HepG2 (cell line): ENCODE data around the gene WEE1. TPM values are rescaled to one million over a fixed set of nuclear protein-coding genes. Genes with fewer than 3 reads are reported as not detected.

Experiments
- ATAC-seq: fragments of 200-7000 bp; cut with Tn5 transposase; 3 replicates; pipeline ENCODE4 v1.9.1; 2020; ENCODE audit warnings: mild to moderate bottlenecking, moderate library complexity
- BruUV-seq: library from RNA; stranded (reverse); fragments of 400-500 nt; replicated peaks from 2 replicates; lab custom pipeline; 2021; lab: Mats Ljungman, UMichigan
- CTCF ChIA-PET: fragments of 300-600 bp; formaldehyde crosslinking; extraction: SDS; loops from one replicate; lab custom pipeline; 2021; ENCODE audit warnings: low total read pairs, inconsistent platforms, low intra/inter-chr PET ratio; lab: Yijun Ruan, JAX
- POLR2A ChIA-PET: fragments of 350-600 bp; sonication (Branson Sonifier 250); formaldehyde crosslinking; loops from one replicate; lab custom pipeline; 2020; ENCODE audit warnings: antibody characterized with exemption, inconsistent platforms; lab: Yijun Ruan, JAX
- DNase-seq: peaks from one replicate; pipeline ENCODE4 v3.0.0-alpha.2; 2015; ENCODE audit warnings: low spot score
- FAIRE-seq: peaks from 3 replicates; lab custom pipeline; 2011; peaks lifted over from hg19 to GRCh38; lab: Jason Lieb, UNC
- H2AFZ ChIP-seq: one replicate; pipeline ENCODE4 v1.6.1; 2011; ENCODE audit warnings: low read length, inconsistent platforms
- H3K27ac ChIP-seq: fragments of 300-600 bp; 3 replicates; pipeline ENCODE4 v1.8.0; 2011; ENCODE audit warnings: mixed run types, mild to moderate bottlenecking, mixed read lengths, low read length, inconsistent platforms; ENCODE audit not compliant: insufficient read depth; ENCODE audit errors: extremely low read length
- H3K27me3 ChIP-seq, 2 experiments: fragments of 200-600 bp in 1 of 2; 2 replicates in 1 of 2; 3 replicates in 1 of 2; pipeline versions ENCODE4 v1.6.0 to v1.8.0; 2011; ENCODE audit warnings: low read length in 2 of 2, mild to moderate bottlenecking in 2 of 2, moderate library complexity in 2 of 2, inconsistent platforms in 1 of 2; ENCODE audit not compliant: insufficient read depth in 2 of 2, control insufficient read depth in 1 of 2
- H3K36me3 ChIP-seq, 2 experiments: fragments of 200-600 bp in 1 of 2; replicated peaks in 1 of 2; 2 replicates in 1 of 2; 3 replicates in 1 of 2; pipeline versions ENCODE4 v1.5.1 to v1.8.0; 2011; ENCODE audit warnings: low read length in 2 of 2, inconsistent platforms in 1 of 2; ENCODE audit not compliant: insufficient read depth in 2 of 2, control insufficient read depth in 1 of 2
- H3K4me1 ChIP-seq: 2 replicates; pipeline ENCODE4 v1.5.1; 2012; ENCODE audit warnings: low read length, inconsistent platforms; ENCODE audit not compliant: insufficient read depth
- H3K4me2 ChIP-seq: 2 replicates; pipeline ENCODE4 v1.6.0; 2011; ENCODE audit warnings: low read depth, low read length, inconsistent platforms
- H3K4me3 ChIP-seq, 3 experiments: fragments of 200-600 bp in 1 of 3; sonication (generic), shearing (Covaris generic) in 1 of 3; replicated peaks in 1 of 3; 2 replicates each; pipeline ENCODE4 v1.5.1; 2011 to 2016; ENCODE audit warnings: low read length in 3 of 3, inconsistent platforms in 2 of 3, low read depth in 2 of 3, mild to moderate bottlenecking in 2 of 3, control low read depth in 1 of 3, mixed read lengths in 1 of 3; ENCODE audit not compliant: insufficient read depth in 1 of 3
- H3K79me2 ChIP-seq: one replicate; pipeline ENCODE4 v1.6.1; 2011; ENCODE audit warnings: low read length, inconsistent platforms; ENCODE audit not compliant: insufficient read depth
- H3K9ac ChIP-seq: 2 replicates; pipeline ENCODE4 v1.6.0; 2011; ENCODE audit warnings: mild to moderate bottlenecking, low read depth, low read length, inconsistent platforms; ENCODE audit not compliant: insufficient read depth
- H3K9me3 ChIP-seq: 2 replicates; pipeline ENCODE4 v1.5.1; 2012; ENCODE audit warnings: mild to moderate bottlenecking, low read length
- H4K20me1 ChIP-seq: 2 replicates; pipeline ENCODE4 v1.6.0; 2011; ENCODE audit warnings: inconsistent platforms, mild to moderate bottlenecking, low read length, moderate library complexity; ENCODE audit not compliant: insufficient read depth
- RFX1 ChIP-seq: fragments of 450-650 bp; IDR thresholded peaks from 2 replicates; pipeline ENCODE4 v1.6.1; 2017
- TEAD3 ChIP-seq: optimal IDR thresholded peaks from 2 replicates; pipeline ENCODE3; 2016; ENCODE audit warnings: borderline replicate concordance
- ZFY ChIP-seq: sonication (generic); formaldehyde crosslinking; IDR thresholded peaks from 2 replicates; pipeline ENCODE4 v1.4.0; 2020; ENCODE audit warnings: missing genetic modification reagents
- ZNF138 ChIP-seq: sonication (generic); formaldehyde crosslinking; IDR thresholded peaks from 2 replicates; pipeline ENCODE4 v1.5.0; 2020; ENCODE audit warnings: mild to moderate bottlenecking, low read depth, missing genetic modification reagents
- ZNF350 ChIP-seq: sonication (generic); formaldehyde crosslinking; IDR thresholded peaks from 2 replicates; pipeline ENCODE4 v1.4.0; 2020; ENCODE audit warnings: mild to moderate bottlenecking, low read depth, missing genetic modification reagents, borderline replicate concordance
- ZNF501 ChIP-seq: sonication (generic); formaldehyde crosslinking; IDR thresholded peaks from 2 replicates; pipeline ENCODE4 v1.5.1; 2020; ENCODE audit warnings: mild to moderate bottlenecking, moderate library complexity, missing genetic modification reagents
- WGBS: methylation state at CpG from one replicate; pipeline ENCODE4 v1.1.6; 2017; ENCODE audit warnings: low lambda C conversion rate; 5-methylcytosine and 5-hydroxymethylcytosine counted together
- in situ Hi-C: cut with HindIII; loops from 2 replicates; pipeline ENCODE4 v1.10.0; 2017; ENCODE audit warnings: low pct_unique_long_range_greater_than_20kb; ENCODE audit not compliant: extremely low pct_ligation_motif_present
- intact Hi-C: fragments of 100-400 bp; cut with micrococcal nuclease; formaldehyde crosslinking; loops from one replicate; pipeline ENCODE4 v1.10.0; 2022; ENCODE audit not compliant: unreplicated experiment
- polyA plus RNA-seq, 8 experiments: library from polyadenylated mRNA; depleted of rRNA in 3 of 8; stranded (reverse) in 7 of 8; unstranded in 1 of 8; fragments of >200 nt; fragmentation: Illumina TruSeq in 4 of 8; extraction: Trizol in 4 of 8; gene quantifications; 2 replicates each; pipeline versions ENCODE4 v1.2.1 to v1.2.3, GENCODE V29; 2011 to 2016; ENCODE audit warnings: low read depth in 4 of 8, missing spikeins in 1 of 8, mixed read lengths in 1 of 8; ENCODE audit not compliant: insufficient read depth in 1 of 8
- total RNA-seq, 5 experiments: library from RNA; depleted of rRNA; stranded (reverse); fragments of >200 nt; fragmentation: Illumina TruSeq; extraction: Trizol; gene quantifications; 2 replicates each; pipeline ENCODE4 v1.2.3, GENCODE V29; 2016; ENCODE audit warnings: low read depth in 1 of 5
- TF ChIP-seq, protein P1 (sequence below): sonication (generic); formaldehyde crosslinking; IDR thresholded peaks from 2 replicates; pipeline ENCODE4 v1.4.0; 2020; ENCODE audit warnings: low read depth, missing genetic modification reagents
- TF ChIP-seq, protein P2 (sequence below): sonication (generic); formaldehyde crosslinking; IDR thresholded peaks from 2 replicates; pipeline ENCODE4 v1.4.0; 2020; ENCODE audit warnings: missing genetic modification reagents, borderline replicate concordance
- TF ChIP-seq, protein P3 (sequence below): sonication (generic); formaldehyde crosslinking; IDR thresholded peaks from 2 replicates; pipeline ENCODE4 v1.5.0; 2020; ENCODE audit warnings: mild to moderate bottlenecking, missing genetic modification reagents, borderline replicate concordance

WEE1 gene
- total and polyA plus RNA-seq, 2 of the 13 experiments (the other 11 are each of a cell fraction or from before 2014, with no cell fraction given), result 31.4 to 63.7 TPM

DNA sequence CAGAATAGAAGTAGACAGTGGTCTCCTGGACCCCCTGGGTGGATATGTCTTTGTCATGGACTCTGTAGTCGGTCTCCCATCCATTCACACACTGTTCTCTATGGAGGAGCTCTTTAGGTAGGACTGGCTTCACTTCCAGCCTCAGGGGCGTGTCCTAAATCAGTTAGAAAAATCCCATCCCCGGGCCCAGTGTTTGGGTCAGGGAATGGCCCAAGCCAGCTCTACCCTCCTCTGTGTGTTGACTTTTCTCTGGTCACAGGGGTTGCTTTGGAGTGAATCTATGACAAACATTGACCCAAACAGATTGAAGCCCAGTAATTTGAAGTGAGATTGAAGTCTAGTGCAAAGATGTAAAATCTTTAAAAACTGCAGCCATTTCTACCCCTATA, 34.0 kb downstream of the WEE1 start:
- H3K27ac ChIP-seq, result peak overlapping the region; percentile 13
- in situ Hi-C loops (no loop called here), intact Hi-C loops (no loop called here)
- H3K9me3 ChIP-seq, result no peaks in the 10 kb centered on the region
- peak overlapping the region; percentile 44; the same call in 1 of the 2 replicates for H3K9ac ChIP-seq
- H2AFZ ChIP-seq, result peak overlapping the region; percentile 99
- WGBS, result 60% methylated on average over 1 of the region's 3 CpGs
- ATAC-seq (peak; percentile 82), DNase-seq (peak; percentile 50), FAIRE-seq (no peak)
- ChIA-PET CTCF (no interaction called here), POLR2A (interaction anchor here (0.6 to 2.5 kb wide), 7 partner anchors 10 to 147 kb away, joined by 3 to 11 read pairs (median 4); partner anchors contain the start of genes WEE1 and ZNF143)
- no peaks in the 10 kb centered on the region for H3K36me3 ChIP-seq
- peak overlapping the region; percentile 30 to 69 (median 43); a peak in 5 of 6 replicates for H3K4me3 ChIP-seq
- H3K27me3 ChIP-seq, result no peaks in the 10 kb centered on the region
- H3K4me1 ChIP-seq, result peaks cover 61% of the 10 kb centered on the region
- H3K79me2 ChIP-seq, result no peaks in the 10 kb centered on the region
- H4K20me1 ChIP-seq, result no peaks in the 10 kb centered on the region
- H3K4me2 ChIP-seq, result peak overlapping the region; percentile 99
- BruUV-seq, result no TSS peak
- 0 out of 2 replicates have a peak, but pooled peaks have one; percentile 2 for TF ChIP-seq ZFY (CRISPR knock-in tag)
- TF ChIP-seq RFX1, result no peak
- TF ChIP-seq, protein P1, sequence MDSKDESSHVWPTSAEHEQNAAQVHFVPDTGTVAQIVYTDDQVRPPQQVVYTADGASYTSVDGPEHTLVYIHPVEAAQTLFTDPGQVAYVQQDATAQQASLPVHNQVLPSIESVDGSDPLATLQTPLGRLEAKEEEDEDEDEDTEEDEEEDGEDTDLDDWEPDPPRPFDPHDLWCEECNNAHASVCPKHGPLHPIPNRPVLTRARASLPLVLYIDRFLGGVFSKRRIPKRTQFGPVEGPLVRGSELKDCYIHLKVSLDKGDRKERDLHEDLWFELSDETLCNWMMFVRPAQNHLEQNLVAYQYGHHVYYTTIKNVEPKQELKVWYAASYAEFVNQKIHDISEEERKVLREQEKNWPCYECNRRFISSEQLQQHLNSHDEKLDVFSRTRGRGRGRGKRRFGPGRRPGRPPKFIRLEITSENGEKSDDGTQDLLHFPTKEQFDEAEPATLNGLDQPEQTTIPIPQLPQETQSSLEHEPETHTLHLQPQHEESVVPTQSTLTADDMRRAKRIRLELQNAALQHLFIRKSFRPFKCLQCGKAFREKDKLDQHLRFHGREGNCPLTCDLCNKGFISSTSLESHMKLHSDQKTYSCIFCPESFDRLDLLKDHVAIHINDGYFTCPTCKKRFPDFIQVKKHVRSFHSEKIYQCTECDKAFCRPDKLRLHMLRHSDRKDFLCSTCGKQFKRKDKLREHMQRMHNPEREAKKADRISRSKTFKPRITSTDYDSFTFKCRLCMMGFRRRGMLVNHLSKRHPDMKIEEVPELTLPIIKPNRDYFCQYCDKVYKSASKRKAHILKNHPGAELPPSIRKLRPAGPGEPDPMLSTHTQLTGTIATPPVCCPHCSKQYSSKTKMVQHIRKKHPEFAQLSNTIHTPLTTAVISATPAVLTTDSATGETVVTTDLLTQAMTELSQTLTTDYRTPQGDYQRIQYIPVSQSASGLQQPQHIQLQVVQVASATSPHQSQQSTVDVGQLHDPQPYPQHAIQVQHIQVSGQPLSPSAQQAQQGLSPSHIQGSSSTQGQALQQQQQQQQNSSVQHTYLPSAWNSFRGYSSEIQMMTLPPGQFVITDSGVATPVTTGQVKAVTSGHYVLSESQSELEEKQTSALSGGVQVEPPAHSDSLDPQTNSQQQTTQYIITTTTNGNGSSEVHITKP (CRISPR knock-in tag), result 0 out of 2 replicates have a peak, but pooled peaks have one; percentile 18
- TF ChIP-seq ZNF138 (CRISPR knock-in tag), result no peak
- TF ChIP-seq TEAD3, result no peak
- TF ChIP-seq ZNF350 (CRISPR knock-in tag), result 0 out of 2 replicates have a peak, but pooled peaks have one; percentile 31
- 0 out of 2 replicates have a peak, but pooled peaks have one; percentile 13 for TF ChIP-seq ZNF501 (CRISPR knock-in tag)
- TF ChIP-seq, protein P2, sequence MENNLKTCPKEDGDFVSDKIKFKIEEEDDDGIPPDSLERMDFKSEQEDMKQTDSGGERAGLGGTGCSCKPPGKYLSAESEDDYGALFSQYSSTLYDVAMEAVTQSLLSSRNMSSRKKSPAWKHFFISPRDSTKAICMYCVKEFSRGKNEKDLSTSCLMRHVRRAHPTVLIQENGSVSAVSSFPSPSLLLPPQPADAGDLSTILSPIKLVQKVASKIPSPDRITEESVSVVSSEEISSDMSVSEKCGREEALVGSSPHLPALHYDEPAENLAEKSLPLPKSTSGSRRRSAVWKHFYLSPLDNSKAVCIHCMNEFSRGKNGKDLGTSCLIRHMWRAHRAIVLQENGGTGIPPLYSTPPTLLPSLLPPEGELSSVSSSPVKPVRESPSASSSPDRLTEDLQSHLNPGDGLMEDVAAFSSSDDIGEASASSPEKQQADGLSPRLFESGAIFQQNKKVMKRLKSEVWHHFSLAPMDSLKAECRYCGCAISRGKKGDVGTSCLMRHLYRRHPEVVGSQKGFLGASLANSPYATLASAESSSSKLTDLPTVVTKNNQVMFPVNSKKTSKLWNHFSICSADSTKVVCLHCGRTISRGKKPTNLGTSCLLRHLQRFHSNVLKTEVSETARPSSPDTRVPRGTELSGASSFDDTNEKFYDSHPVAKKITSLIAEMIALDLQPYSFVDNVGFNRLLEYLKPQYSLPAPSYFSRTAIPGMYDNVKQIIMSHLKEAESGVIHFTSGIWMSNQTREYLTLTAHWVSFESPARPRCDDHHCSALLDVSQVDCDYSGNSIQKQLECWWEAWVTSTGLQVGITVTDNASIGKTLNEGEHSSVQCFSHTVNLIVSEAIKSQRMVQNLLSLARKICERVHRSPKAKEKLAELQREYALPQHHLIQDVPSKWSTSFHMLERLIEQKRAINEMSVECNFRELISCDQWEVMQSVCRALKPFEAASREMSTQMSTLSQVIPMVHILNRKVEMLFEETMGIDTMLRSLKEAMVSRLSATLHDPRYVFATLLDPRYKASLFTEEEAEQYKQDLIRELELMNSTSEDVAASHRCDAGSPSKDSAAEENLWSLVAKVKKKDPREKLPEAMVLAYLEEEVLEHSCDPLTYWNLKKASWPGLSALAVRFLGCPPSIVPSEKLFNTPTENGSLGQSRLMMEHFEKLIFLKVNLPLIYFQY (CRISPR knock-in tag), result 0 out of 2 replicates have a peak, but pooled peaks have one; percentile 30
- TF ChIP-seq, protein P3, sequence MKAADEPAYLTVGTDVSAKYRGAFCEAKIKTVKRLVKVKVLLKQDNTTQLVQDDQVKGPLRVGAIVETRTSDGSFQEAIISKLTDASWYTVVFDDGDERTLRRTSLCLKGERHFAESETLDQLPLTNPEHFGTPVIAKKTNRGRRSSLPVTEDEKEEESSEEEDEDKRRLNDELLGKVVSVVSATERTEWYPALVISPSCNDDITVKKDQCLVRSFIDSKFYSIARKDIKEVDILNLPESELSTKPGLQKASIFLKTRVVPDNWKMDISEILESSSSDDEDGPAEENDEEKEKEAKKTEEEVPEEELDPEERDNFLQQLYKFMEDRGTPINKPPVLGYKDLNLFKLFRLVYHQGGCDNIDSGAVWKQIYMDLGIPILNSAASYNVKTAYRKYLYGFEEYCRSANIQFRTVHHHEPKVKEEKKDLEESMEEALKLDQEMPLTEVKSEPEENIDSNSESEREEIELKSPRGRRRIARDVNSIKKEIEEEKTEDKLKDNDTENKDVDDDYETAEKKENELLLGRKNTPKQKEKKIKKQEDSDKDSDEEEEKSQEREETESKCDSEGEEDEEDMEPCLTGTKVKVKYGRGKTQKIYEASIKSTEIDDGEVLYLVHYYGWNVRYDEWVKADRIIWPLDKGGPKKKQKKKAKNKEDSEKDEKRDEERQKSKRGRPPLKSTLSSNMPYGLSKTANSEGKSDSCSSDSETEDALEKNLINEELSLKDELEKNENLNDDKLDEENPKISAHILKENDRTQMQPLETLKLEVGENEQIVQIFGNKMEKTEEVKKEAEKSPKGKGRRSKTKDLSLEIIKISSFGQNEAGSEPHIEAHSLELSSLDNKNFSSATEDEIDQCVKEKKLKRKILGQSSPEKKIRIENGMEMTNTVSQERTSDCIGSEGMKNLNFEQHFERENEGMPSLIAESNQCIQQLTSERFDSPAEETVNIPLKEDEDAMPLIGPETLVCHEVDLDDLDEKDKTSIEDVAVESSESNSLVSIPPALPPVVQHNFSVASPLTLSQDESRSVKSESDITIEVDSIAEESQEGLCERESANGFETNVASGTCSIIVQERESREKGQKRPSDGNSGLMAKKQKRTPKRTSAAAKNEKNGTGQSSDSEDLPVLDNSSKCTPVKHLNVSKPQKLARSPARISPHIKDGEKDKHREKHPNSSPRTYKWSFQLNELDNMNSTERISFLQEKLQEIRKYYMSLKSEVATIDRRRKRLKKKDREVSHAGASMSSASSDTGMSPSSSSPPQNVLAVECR (CRISPR knock-in tag), result peak; percentile 20; the same call in 1 of the 2 replicates
